ENCODE measurements around the gene DELE1.

The DELE1 gene

GRCh38 chr5:141978389-141978788 lies 54.7 kb downstream of the DELE1 start:
- H3K27ac ChIP-seq, result no peak overlapping the region
- H3K4me3 ChIP-seq (ENCODE audit: low read depth, low read length), result no peak overlapping the region
- no peaks in the 10 kb centered on the region for H3K9me3 ChIP-seq (ENCODE audit: control insufficient read depth, low read length)
- no peak overlapping the region for H2AFZ ChIP-seq
- H3K9ac ChIP-seq, result no peak overlapping the region
- H3K4me2 ChIP-seq (ENCODE audit: low read length), result no peak overlapping the region
- peaks cover 33% of the 10 kb centered on the region for H3K79me2 ChIP-seq
- no peak for TF ChIP-seq CTCF (IDR thresholded peaks at IDR 0.05)
- H3K27me3 ChIP-seq (ENCODE audit: control insufficient read depth, insufficient read depth, low read length), result no peaks in the 10 kb centered on the region
- H3K36me3 ChIP-seq (ENCODE audit: control insufficient read depth, insufficient read depth, low read length), result no peaks in the 10 kb centered on the region
- no peaks in the 10 kb centered on the region for H3K4me1 ChIP-seq

GRCh38 chr5:141982626-141983025 lies 59.0 kb downstream of the DELE1 start:
- H3K4me3 ChIP-seq (ENCODE audit: low read depth, low read length), result no peak overlapping the region
- H3K79me2 ChIP-seq, result peaks cover 7% of the 10 kb centered on the region
- H3K27me3 ChIP-seq (ENCODE audit: control insufficient read depth, insufficient read depth, low read length), result no peaks in the 10 kb centered on the region
- TF ChIP-seq CTCF (IDR thresholded peaks at IDR 0.05), result no peak
- H3K4me1 ChIP-seq, result no peaks in the 10 kb centered on the region
- H3K27ac ChIP-seq, result no peak overlapping the region
- peaks cover 3% of the 10 kb centered on the region for H3K36me3 ChIP-seq (ENCODE audit: control insufficient read depth, insufficient read depth, low read length)
- H3K9ac ChIP-seq, result no peak overlapping the region
- no peak overlapping the region for H2AFZ ChIP-seq
- H3K4me2 ChIP-seq (ENCODE audit: low read length), result no peak overlapping the region
- H3K9me3 ChIP-seq (ENCODE audit: control insufficient read depth, low read length), result no peaks in the 10 kb centered on the region

- H3K36me3 ChIP-seq (ENCODE audit: control insufficient read depth, insufficient read depth, low read length), result peaks cover 3% of the 10 kb centered on the region
- H3K4me3 ChIP-seq (ENCODE audit: low read depth, low read length), result no peak overlapping the region
- H3K4me1 ChIP-seq, result no peaks in the 10 kb centered on the region
- no peaks in the 10 kb centered on the region for H3K27me3 ChIP-seq (ENCODE audit: control insufficient read depth, insufficient read depth, low read length)
- no peak overlapping the region for H2AFZ ChIP-seq
- H3K9ac ChIP-seq, result no peak overlapping the region
- TF ChIP-seq CTCF (IDR thresholded peaks at IDR 0.05), result no peak
- no peak overlapping the region for H3K27ac ChIP-seq
- no peaks in the 10 kb centered on the region for H3K9me3 ChIP-seq (ENCODE audit: control insufficient read depth, low read length)
- no peak overlapping the region for H3K4me2 ChIP-seq (ENCODE audit: low read length)
- H3K79me2 ChIP-seq, result no peaks in the 10 kb centered on the region
These were observed 62.4 kb downstream of the DELE1 start for GRCh38 chr5:141986072-141986471.

- Histone ChIP-seq H3K9me3 (ENCODE audit: control insufficient read depth, low read length) (no peaks in the 10 kb centered on the region), H3K27ac (no peak overlapping the region), H3K4me2 (ENCODE audit: low read length) (no peak overlapping the region), H3K4me3 (ENCODE audit: low read depth, low read length) (no peak overlapping the region), H3K9ac (no peak overlapping the region), H2AFZ (no peak overlapping the region), H3K27me3 (ENCODE audit: control insufficient read depth, insufficient read depth, low read length) (no peaks in the 10 kb centered on the region), H3K79me2 (peaks cover 6% of the 10 kb centered on the region), H3K4me1 (no peaks in the 10 kb centered on the region), H3K36me3 (ENCODE audit: control insufficient read depth, insufficient read depth, low read length) (peaks cover 3% of the 10 kb centered on the region)
- no peak for TF ChIP-seq CTCF (IDR thresholded peaks at IDR 0.05)
These were observed 66.0 kb downstream of the DELE1 start for GRCh38 chr5:141989720-141990119.

Data from parathyroid adenoma (tissue), 2 donors.